HG03060 (cell line): ENCODE data around the gene ARRB1.
A peak's percentile ranks its signal among the peaks of the same experiment; 100 is the strongest.
"Not testable (repeated sequence)": the region's sequence is repeated elsewhere in the genome, so short reads cannot be mapped to it uniquely, and the experiment has no call there.

Source experiments
- ATAC-seq: cut with Tn5 transposase; IDR thresholded peaks from one replicate; pipeline ENCODE4 v1.9.1; 2021; ENCODE audit warnings: low read depth, moderate number of reproducible peaks; ENCODE audit not compliant: unreplicated experiment

The ARRB1 gene

DNA sequence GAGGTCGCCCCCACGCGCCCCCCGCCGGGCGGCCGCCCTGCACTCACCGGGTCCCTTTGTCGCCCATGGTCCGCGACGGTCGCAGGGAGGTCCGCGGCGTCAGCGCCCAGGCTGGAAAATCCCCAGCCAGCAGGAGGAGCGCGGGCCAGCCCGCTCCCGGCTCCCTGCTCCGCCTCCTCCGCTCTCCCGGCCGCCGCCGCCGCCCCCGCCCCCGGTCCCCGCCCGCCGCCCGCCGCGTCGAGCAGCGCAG lies at the start of gene ARRB1:
Gene ARRB1, minus strand, starts transcription at position 121 of the 250 bp plus-strand sequence. Its CDS starts 54 bp downstream, at position 67.
- no peak for ATAC-seq

DNA sequence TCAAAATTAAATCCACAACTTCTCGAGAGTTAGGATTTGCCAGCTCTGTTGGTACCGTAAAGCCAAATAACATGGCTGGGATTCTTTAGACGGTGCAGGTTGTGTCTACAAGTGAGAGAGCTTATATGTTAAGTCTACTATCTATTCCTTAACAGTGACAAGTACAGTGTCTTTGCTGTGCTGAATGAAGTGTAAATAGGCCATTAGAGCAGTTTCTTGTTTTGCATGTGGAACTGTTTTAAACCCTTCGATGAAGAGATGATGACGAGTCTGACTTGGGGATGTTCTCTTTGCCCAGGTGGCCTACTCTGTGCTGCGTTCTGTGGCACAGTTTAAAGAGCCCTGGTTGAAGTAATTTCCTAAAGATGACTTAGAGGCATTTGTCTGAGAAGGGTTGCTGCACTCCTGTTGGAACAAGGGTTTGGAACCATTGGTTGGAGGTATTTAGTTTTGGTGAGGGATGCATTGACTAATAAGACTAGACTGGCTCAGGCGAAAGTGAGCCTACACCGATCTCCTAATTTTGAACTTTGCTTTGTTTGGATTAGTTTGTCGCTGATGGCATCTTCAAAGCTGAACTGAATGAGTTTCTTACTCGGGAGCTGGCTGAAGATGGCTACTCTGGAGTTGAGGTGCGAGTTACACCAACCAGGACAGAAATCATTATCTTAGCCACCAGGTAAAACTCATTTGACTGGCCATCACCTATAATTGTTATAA lies 48.8 kb upstream of the ARRB1 start:
- ATAC-seq, result no peak

DNA sequence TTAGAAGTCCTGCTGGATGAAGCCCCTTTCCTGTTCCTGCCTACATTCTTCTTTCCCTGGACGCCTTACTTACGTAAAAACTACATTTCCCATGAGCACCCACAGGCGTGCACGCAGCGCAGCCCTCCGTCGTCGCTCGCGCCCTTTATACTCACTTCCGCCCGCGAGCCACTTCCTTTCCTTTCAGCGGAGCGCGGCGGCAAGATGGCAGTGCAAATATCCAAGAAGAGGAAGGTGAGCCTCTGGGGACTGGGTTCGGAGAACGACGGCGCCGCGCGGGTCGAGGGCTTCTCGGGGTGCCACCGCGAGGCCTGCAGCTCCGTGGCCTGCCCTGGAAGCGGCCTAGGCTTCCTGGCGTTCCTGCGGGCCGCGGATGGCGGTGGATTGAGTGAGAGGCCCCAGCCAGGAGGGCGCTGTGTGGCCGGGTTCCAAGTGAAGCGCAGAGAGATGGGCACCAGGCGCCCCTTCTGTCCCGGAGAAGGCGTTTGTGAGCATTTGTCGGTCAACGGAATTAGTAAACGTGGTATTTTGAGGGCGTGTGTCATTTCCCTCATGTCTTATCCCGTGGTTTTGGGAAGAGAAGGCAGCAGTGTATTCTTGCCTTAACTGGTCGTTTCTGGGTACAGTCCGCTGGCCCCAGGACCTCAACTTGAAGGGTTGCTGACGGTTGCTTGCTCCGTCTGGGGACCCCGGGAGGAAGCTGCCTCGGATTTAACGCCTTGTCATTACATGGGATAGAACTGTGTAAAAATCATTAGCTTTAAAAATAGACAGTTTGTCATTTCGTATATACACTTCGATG lies 48.1 kb upstream of the ARRB1 start, which contains the start of gene RPS3:
Gene RPS3, plus strand, starts transcription at position 175 of the 802 bp plus-strand sequence. Its CDS starts 30 bp downstream, at position 205.
- peak; percentile 83 for ATAC-seq

DNA sequence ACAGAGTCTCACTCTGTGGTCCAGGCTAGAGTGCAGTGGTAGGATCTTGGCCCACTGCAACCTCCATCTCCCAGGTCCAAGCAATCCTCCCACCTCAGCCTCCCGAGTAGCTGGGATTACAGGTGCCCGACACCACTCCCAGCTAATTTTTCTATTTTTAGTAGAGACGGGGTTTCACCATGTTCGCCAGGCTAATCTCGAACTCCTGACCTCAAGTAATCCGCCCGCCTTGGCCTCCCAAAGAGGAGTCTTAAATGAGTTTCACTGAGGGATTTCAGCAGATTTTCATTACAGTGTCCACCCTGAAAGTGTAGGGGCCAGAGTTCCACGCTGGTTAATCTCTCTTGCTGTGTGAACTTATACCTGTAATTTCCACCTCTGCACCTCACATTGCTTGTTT lies 47.4 kb upstream of the ARRB1 start:
- no peak for ATAC-seq

DNA sequence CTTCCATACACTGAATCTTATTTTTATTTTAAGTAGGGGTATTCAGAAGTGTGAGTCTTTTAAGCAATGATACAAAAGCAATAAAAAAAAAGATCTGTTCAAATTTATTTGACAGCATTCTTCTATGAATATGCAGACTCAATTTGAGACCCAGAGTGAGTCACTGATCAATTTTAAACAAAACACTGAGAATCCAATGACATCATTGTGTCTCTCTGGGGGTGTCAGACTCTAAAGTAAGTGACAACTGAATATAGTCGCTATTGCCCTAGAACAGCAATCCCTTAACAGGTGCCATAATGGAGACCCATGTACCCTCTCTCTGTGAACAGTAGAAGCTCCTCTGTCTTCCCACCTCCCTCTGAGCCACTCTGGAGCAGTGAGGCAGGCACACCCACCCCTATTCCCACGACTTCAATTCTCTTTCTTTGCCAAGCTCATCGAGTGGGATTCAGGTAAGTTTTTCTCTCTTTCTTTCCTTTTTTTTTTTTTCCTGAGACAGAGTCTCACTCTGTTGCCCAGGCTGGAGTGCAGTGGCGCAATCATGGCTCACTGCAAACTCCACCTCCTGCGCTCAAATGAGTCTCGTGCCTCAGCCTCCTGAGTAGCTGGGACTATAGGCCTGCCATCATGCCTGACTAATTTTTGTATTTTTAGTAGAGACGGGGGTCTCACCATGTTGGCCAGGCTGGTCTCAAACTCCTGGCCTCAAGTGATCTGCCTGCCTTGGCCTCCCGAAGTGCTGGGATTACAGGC lies 42.8 kb upstream of the ARRB1 start:
- no peak for ATAC-seq

DNA sequence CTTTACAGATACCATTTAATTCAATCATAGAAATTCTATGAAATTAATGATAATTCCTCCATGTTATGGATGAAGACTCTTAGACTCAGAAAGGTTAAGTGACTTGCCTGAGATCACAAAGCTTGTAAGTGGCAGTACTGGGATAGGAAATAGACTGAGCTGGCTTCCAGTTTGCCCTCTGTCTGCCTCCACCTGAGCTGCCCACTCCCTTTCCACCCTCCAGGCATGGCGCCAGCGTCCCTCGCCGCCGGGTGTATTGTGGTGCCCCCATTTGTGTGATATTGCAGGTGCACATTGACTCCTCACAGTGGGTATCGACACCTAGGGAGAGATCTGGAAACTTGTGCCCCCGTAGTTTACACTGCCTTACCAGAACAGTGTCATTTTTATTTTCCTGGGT lies 38.5 kb upstream of the ARRB1 start:
- ATAC-seq, result no peak

DNA sequence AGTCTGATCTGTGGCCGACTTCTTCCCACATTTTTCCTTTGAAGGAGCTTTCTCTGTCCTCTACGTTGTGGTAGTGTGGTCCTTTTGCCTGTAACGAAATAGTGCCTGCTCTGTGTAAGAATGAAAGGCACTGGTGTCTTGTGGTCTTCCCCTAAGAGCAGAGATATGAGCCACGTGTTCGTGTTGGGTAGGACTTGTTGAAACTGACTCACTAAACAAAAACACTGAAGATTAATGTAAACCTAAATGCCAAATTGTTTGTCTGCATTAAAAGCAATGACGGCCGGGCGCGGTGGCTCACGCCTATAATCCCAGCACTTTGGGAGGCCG lies 37.8 kb upstream of the ARRB1 start:
- ATAC-seq, result no peak

DNA sequence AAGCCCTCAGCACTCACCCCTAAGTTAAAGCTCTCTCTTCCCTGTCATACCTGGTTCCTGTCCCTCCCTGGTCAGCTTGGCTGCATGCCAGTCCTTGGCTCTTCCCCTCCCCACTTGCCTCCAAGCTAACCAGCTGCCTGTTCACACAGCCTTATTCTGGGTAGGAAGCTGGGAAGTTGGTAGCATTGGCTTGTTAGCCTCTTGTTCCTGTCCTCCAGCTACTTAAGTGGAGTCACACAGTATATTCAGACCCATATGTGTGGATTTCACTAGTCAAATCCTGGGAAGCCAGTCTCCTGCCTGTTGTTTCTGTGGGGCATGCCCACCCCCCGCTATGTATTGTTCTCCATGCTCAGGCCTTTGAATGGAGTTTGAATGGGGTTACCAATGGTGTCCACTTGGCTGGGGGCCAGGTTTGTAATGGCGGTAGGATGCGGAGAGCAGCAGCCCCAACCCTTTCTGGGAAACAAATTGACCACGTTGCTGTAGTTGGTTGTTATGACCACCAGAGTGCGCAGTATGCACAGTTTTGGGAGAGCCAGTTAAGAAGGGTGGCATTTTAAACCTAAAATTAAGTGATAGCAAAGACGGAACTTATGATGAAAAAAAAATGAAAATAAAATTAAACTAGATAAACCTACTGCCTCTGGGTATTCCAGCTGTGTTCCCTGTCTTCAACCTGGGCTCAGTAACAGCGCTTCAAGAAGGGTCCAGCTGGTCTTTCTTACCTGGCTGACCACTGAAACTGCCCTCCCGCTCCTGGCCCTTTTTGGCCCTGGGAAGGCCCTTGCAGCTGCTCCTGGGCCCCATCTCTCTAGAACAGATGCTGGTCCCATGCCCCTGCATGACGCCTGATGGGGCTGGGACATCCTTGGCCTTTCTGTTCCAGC lies 37.2 kb upstream of the ARRB1 start:
- no peak for ATAC-seq

DNA sequence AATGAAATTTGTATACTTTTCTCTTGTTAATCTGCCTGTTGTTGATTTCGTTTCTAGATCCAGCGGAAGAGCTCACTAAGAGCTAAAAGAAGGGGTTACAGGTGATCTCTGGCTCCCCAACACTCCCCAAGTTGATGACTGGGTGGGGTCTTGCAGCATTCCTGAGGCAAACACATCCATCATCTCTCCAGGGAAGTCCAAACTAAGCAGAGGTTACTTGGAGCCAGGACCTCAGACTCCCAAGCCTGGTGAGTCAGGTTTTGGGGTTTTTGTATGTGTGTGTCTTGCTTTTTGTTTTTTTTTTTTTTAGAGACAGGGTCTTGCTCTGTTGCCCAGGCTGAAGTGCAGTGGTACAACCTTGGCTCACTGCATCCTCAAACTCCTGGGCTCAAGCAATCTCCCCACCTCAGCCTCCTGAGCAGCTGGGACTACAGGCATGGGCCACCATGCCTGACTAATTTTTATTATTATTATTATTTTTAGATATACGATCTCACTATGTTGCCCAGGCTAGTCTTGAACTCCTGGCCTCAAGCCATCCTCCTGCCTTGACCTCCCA lies 36.4 kb upstream of the ARRB1 start:
- no peak for ATAC-seq

DNA sequence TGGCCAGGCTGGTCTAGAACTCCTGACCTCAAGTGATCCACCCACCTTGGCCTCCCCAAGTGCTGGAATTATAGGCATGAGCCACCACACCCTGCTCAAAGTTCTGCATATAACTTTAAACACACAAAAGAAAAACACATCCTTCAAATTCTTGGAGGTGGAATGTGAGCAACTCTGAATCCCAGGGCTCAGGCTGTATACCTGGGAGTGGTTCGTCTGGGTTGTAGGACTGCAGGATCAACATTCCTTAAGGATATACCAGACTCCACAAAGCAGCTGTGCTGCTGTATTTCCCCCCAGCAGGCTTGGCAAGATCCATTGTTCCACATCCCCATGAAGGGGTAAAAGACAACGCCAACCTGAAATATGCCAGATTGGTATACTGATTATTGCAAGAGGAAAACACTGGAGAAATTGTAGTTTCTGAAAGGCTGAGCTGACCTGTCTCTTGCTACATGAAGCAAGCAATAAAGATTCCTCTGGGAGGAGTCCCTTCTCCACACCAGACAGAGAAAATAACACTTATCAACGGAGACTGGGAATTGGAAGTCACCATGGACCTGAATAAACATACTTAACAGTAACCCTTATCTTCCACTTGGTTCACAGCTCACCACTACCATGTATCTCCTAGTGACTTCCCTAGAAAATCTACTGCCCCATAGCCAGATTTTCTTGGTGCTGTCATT lies 35.6 kb upstream of the ARRB1 start:
- no peak for ATAC-seq

DNA sequence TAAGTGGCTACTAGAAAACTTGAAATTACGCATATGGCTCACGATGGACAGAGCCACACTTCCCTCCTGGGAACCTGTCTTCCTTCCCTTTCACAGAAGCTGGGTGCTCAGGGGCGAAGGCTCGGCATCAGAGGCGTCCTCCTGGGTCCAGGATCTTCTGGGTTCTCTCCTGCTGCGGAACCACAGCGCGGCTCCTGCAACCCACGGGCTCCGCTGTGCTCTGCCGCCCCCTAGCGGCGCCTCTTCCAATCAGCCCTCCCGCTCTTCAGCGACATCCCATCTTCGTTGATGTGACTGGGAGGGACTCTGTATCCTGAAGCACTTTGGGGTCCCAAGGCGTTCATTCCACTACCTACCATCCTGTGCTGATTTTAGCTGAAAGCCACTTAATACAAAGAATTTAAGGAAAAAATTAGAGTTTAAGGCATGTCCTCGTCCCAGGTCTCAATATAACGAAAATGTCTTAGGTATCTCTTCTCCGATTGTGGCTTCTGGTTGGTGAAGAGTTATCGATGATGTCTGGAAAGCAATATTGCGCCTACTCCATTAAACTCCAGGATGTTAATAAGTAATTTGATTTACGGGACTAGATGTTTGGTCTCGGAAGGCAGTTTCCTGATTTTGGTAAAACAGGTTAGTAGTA lies 33.1 kb upstream of the ARRB1 start:
- no peak for ATAC-seq

DNA sequence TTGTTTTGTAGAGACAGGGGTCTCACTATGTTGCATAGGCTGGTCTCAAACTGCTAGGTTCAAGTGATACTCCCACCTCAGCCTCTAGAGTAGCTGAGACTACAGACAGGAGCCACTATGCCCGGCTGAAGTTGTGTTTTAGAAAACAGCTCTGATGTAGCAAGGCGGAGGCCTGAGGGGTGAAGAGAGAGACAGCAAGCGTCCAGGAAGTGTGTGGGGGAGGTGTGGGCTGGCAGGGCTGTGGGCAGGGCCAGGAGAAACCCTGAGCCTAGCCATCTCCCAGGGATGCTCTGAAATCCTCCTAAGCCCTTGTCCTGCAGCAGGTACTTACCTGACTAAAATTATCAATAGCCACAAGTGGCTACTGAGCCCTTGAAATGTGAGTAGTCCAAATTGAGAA lies 31.8 kb upstream of the ARRB1 start:
- ATAC-seq, result no peak

DNA sequence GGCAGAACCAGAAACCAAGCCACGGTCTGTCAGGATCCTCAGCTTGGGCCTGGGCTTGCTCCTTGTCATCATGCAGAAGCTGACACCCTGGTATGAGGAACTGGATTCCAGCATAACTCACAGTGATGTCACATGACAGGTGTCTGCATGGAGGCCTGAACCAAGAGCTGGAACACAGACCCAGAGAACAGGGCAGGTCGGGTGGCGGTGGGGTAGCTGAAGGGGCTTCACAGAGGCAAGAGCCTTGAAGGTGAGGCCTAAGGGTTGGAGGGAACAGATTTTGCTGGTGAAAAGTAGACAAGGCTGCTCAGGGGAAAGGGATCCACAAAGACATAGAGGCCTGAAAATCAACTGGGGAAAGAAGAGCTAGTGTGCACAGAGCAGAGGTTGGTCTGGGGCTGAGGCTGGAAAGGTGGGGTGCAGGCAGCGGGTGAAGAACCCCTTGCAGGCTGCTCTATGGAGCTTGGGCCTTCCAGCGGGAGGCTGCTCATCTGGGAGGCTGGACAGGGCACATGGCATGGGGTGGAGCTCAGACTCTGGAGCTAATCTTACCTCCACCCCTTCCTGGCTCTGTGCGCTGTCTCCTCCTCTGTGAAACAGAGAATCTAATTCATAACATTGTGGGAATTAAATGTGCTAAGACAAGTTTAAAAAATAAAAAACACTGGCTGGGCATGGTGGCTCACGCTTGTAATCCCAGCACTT lies 29.4 kb upstream of the ARRB1 start:
- no peak for ATAC-seq

DNA sequence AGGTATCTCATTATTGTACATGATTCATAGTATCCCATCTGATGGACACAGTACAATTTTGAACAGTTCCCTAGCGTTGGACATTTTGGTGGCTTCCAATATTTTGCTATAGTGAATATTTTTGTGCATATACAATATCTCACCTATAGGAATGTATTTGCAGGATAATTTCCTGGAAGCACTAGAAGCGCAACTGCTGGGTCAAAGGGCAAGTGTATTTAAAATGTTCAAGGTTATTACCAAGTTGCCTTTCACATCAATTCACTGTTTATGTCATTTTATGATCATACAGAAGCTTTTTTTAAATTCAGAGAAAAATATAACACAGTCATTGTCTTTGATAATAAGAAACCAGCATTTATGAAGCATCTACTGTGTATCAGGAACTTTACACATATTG lies 28.8 kb upstream of the ARRB1 start:
- ATAC-seq, result no peak

DNA sequence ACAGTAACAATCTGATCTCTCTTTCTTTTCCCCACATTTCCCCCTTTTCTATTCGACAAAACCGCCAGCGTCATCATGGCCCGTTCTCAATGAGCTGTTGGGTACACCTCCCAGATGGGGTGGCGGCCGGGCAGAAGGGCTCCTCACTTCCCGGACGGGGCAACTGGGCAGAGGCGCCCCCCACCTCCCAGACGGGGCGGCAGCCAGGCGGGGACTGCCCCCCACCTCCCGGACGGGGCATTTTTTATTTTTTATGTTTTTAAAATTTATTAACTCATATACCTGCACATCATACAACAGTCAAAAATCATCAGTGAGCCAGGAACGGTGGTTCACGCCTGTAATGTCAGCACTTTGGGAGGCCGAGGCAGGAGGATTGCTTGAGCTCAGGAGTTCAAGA lies 27.3 kb upstream of the ARRB1 start:
- ATAC-seq, result not testable (repeated sequence)

DNA sequence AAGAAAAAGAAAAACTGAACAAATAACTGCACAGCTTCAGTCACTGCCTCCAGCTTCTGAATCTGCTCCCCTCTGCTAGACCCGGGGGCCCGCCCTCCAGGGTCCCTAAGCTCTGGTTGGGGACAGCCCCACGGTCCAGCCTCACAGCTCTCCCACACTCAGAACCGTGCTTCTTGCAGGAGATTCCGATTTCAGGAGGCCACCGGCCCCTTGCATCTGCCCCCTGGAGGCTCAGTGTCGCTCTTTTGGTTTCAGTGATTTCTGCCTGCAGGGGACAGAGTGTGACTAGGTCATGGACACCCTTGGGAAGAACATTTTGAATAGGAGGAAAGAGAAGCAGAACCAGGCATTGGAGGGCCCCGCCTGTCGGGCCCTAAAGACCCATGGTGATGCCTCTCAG lies 24.7 kb upstream of the ARRB1 start:
- no peak for ATAC-seq

DNA sequence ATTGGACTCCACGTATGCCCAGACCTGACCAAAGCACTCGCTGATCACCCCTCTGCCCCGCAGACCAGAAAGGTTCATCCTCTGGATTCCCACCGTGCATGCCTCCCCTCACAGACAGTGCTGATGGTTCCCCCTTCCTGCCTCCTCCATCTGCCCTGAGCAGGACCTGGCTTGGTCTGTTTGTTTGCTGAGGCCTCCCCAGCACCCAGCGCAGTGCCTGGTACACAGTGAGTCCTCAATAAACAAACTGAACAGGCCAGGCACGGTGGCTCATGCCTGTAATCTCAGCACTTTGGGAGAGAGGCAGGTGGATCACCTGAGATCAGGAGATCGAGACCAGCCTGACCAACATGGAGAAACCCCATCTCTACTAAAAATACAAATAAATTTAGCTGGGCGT lies 24.2 kb upstream of the ARRB1 start:
- ATAC-seq, result no peak

DNA sequence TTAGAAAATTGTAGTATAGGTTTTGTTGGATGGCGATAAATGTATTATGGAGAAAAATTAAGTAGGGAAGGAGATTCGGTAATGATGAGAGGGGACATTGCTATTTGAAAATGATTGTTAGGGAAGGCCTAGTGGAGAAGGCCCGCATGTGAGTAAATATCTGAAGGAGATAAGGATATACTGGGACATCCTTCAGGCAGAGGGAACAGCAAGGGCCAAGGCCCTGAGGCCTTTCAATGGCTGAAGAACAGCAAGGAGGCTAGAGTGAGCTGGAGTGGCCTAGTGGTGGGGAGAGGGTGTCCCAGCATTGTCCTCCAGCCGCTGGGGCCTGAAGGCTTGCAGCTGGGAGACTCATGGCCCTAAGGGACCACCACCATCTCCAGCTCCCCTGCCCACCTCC lies 23.2 kb upstream of the ARRB1 start:
- ATAC-seq, result no peak

DNA sequence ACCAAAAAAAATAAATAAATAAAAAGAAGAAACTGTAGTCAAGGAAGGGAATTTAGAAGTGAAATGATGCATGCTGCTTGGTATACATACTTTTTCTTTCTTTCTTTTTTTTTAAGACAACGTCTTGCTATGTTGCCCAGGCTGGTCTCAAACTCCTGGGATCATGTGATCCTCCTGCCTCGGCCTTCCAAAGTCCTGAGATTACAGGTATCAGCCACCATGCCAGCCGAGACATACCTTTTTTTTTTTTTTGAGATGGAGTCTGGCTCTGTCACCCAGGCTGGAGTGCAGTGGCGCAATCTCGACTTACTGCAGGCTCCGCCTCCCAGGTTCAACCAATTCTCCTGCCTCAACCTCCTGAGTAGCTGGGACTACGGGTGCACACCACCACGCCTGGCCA lies 21.7 kb upstream of the ARRB1 start:
- no peak for ATAC-seq
